Sigmoid colon (tissue), 7 donors: ENCODE measurements around the gene ZNF320. TPM values are rescaled to one million over a fixed set of nuclear protein-coding genes. Genes with fewer than 3 reads are reported as not detected.
A peak's percentile ranks its signal among the peaks of the same experiment; 100 is the strongest.
"Not testable (repeated sequence)": the region's sequence is repeated elsewhere in the genome, so short reads cannot be mapped to it uniquely, and the experiment has no call there.

Experiments used
- DNase-seq: peaks from one replicate; pipeline ENCODE4 v3.0.0-alpha.2; 2019
- H3K27ac ChIP-seq, 4 donors: fragments of 200-600 bp; sonication (generic); one replicate each; pipeline ENCODE4 v1.5.1; 2016 to 2019; ENCODE audit warnings: mild to moderate bottlenecking in 1 of 4
- H3K27me3 ChIP-seq, 3 donors: fragments of 200-600 bp; sonication (generic); one replicate each; pipeline ENCODE4 v1.5.1; 2019; ENCODE audit warnings: mild to moderate bottlenecking in 1 of 3
- H3K36me3 ChIP-seq, 4 donors: fragments of 200-600 bp; sonication (generic); one replicate each; pipeline ENCODE4 v1.5.1; 2016 to 2019
- H3K4me1 ChIP-seq, 4 donors: fragments of 200-600 bp; sonication (generic); one replicate each; pipeline ENCODE4 v1.5.1; 2017 to 2019
- H3K4me3 ChIP-seq, 4 donors: fragments of 200-600 bp; sonication (generic); one replicate each; pipeline ENCODE4 v1.5.1; 2017 to 2019; ENCODE audit warnings: mild to moderate bottlenecking in 2 of 4, moderate library complexity in 1 of 4
- H3K9me3 ChIP-seq, 4 donors: fragments of 200-600 bp in 3 of 4; sonication (generic) in 3 of 4; one replicate each; pipeline versions ENCODE4 v1.5.1 to v1.6.1; 2013 to 2019
- CTCF ChIP-seq, 4 experiments: fragments of 450-650 bp in 3 of 4; fragments of 200-600 bp in 1 of 4; IDR thresholded peaks; one replicate each; pipeline ENCODE4 v1.5.1; 2016 to 2019; ENCODE audit warnings: antibody characterized with exemption in 4 of 4, mild to moderate bottlenecking in 3 of 4, moderate library complexity in 2 of 4
- EP300 ChIP-seq, 4 donors: sonication (generic); formaldehyde crosslinking; IDR thresholded peaks; one replicate each; pipeline ENCODE4 v1.6.1; 2017; ENCODE audit warnings: antibody characterized with exemption in 4 of 4
- POLR2A ChIP-seq, 2 donors: fragments of 450-650 bp; IDR thresholded peaks; one replicate each; pipeline ENCODE4 v1.6.1; 2016; ENCODE audit warnings: antibody characterized with exemption in 2 of 2, mild to moderate bottlenecking in 2 of 2, moderate library complexity in 2 of 2
- POLR2AphosphoS5 ChIP-seq, 4 donors: sonication (generic); formaldehyde crosslinking; IDR thresholded peaks; one replicate each; pipeline ENCODE4 v1.6.1; 2017; ENCODE audit warnings: antibody characterized with exemption in 4 of 4
- WGBS, 2 donors: extraction: QIAGEN DNeasy Blood & Tissue Kit; methylation state at CpG; one replicate each; pipeline ENCODE4 v1.1.7; 2013; 5-methylcytosine and 5-hydroxymethylcytosine counted together
- intact Hi-C: fragments of 100-400 bp; cut with DNase I; formaldehyde crosslinking; loops from one replicate; pipeline ENCODE4 v1.15.1; 2023
- polyA plus RNA-seq, 3 donors: library from polyadenylated mRNA; stranded (reverse); fragments of 200-250 nt; gene quantifications; one replicate each; pipeline ENCODE4 v1.2.3, GENCODE V29; 2013
- total RNA-seq, 4 donors: library from RNA; depleted of rRNA; stranded (reverse); fragments of >200 nt; gene quantifications; one replicate each; pipeline ENCODE4 v1.1.0, GENCODE V29; 2016
- donor health status: healthy with polysubstance abuse.
- donor health status: Bipolar disorder and iron deficiency.
- donor health status: healthy.

The ZNF320 gene
- total and polyA plus RNA-seq, 7 donors = 1.4 to 21.8 (median 9.0) TPM

GRCh38 chr19:52923778-52924593, 26.6 kb upstream of the ZNF320 start:
- H3K4me3 ChIP-seq = peak overlapping the region; percentile 53 to 71 (median 60)
- intact Hi-C loops = loop anchor here (1.0 to 2.0 kb wide), 2 partner anchors 18 to 27 kb away; partner anchors contain the start of gene ZNF320
- peaks cover 0 to 14% (median 0%) of the 10 kb centered on the region in 4 donors for H3K36me3 ChIP-seq
- no peaks in the 10 kb centered on the region for H3K27me3 ChIP-seq
- 16 to 53% methylated on average over 18 of the region's 18 CpGs for WGBS, 2 donors
- peak; percentile 82 for DNase-seq
- peak overlapping the region; percentile 79 to 91 (median 86) for H3K27ac ChIP-seq
- H3K9me3 ChIP-seq = no peaks in the 10 kb centered on the region
- TF ChIP-seq POLR2A (IDR thresholded peaks at IDR 0.05) (no peak), EP300 (IDR thresholded peaks at IDR 0.05) (no peak), POLR2AphosphoS5 (IDR thresholded peaks at IDR 0.05) (no peak), CTCF (IDR thresholded peaks at IDR 0.05) (no peak)
- H3K4me1 ChIP-seq = peaks cover 0 to 17% (median 7%) of the 10 kb centered on the region in 4 donors

- Histone ChIP-seq H3K4me3 (peak within 1 kb of the TSS; percentile 53 to 71 (median 60)), H3K9me3 (no peaks in the 10 kb centered on the region), H3K36me3 (peaks cover 0 to 5% (median 0%) of the 10 kb centered on the region in 4 donors), H3K4me1 (peaks cover 0 to 17% (median 7%) of the 10 kb centered on the region in 4 donors), H3K27ac (peak within 1 kb of the TSS; percentile 79 to 91 (median 86)), H3K27me3 (no peaks in the 10 kb centered on the region)
- TF ChIP-seq CTCF (IDR thresholded peaks at IDR 0.05) (no peak), POLR2AphosphoS5 (IDR thresholded peaks at IDR 0.05) (peak; percentile 24 to 73 (median 72)), EP300 (IDR thresholded peaks at IDR 0.05) (no peak), POLR2A (IDR thresholded peaks at IDR 0.05) (peak in 1 of 2 donors; percentile 61)
- peak; percentile 94 for DNase-seq
- 1 to 3% methylated on average over 55 of the region's 55 CpGs for WGBS, 2 donors
- intact Hi-C loops = loop anchor here (1.0 to 2.0 kb wide), 2 partner anchors 19 to 26 kb away; partner anchors contain the start of gene ZNF320
Observed at GRCh38 chr19:52922841-52923777, 25.7 kb upstream of the ZNF320 start, which contains the start of gene ZNF888. TSS of gene ZNF888 (minus strand) at chr19:52923428. CDS start at chr19:52917873, 5,555 bp downstream.

GRCh38 chr19:52917531-52917930, 20.1 kb upstream of the ZNF320 start:
- Histone ChIP-seq H3K9me3 (no peaks in the 10 kb centered on the region), H3K27ac (no peak overlapping the region), H3K4me3 (no peak overlapping the region), H3K27me3 (no peaks in the 10 kb centered on the region), H3K4me1 (peaks cover 0 to 3% (median 1%) of the 10 kb centered on the region in 4 donors), H3K36me3 (peaks cover 0 to 9% (median 2%) of the 10 kb centered on the region in 4 donors)
- TF ChIP-seq EP300 (IDR thresholded peaks at IDR 0.05) = no peak
- TF ChIP-seq POLR2AphosphoS5 (IDR thresholded peaks at IDR 0.05) = no peak
- no peak for TF ChIP-seq CTCF (IDR thresholded peaks at IDR 0.05)
- no peak for TF ChIP-seq POLR2A (IDR thresholded peaks at IDR 0.05)
- intact Hi-C loops = no loop called here
- WGBS, 2 donors = 97 to 98% methylated on average over 5 of the region's 5 CpGs
- DNase-seq = no peak

GRCh38 chr19:52910648-52911047, 13.2 kb upstream of the ZNF320 start:
- no peak for DNase-seq
- no peaks in the 10 kb centered on the region for H3K4me1 ChIP-seq
- no peak overlapping the region for H3K27ac ChIP-seq
- WGBS, 2 donors = 90 to 100% methylated on average over 1 of the region's 1 CpG
- no peaks in the 10 kb centered on the region for H3K9me3 ChIP-seq
- no peak for TF ChIP-seq EP300 (IDR thresholded peaks at IDR 0.05)
- no peak for TF ChIP-seq POLR2A (IDR thresholded peaks at IDR 0.05)
- TF ChIP-seq CTCF (IDR thresholded peaks at IDR 0.05) = no peak
- no peak for TF ChIP-seq POLR2AphosphoS5 (IDR thresholded peaks at IDR 0.05)
- H3K36me3 ChIP-seq = peaks cover 0 to 26% (median 8%) of the 10 kb centered on the region in 4 donors
- H3K27me3 ChIP-seq = no peaks in the 10 kb centered on the region
- intact Hi-C loops = no loop called here
- H3K4me3 ChIP-seq = no peak overlapping the region

GRCh38 chr19:52904052-52904780, 6.8 kb upstream of the ZNF320 start:
- peaks cover 0 to 13% (median 6%) of the 10 kb centered on the region in 4 donors for H3K36me3 ChIP-seq
- H3K4me1 ChIP-seq, H3K27ac ChIP-seq, DNase-seq, H3K27me3 ChIP-seq, H3K4me3 ChIP-seq, intact Hi-C loops, H3K9me3 ChIP-seq: not testable (repeated sequence)
- 85 to 97% methylated on average over 16 of the region's 16 CpGs for WGBS, 2 donors
